ENCODE measurements around the gene BCAT1. TPM values are rescaled to one million over a fixed set of nuclear protein-coding genes. Genes with fewer than 3 reads are reported as not detected.
"Not testable (repeated sequence)": the region's sequence is repeated elsewhere in the genome, so short reads cannot be mapped to it uniquely, and the experiment has no call there.

BCAT1 gene
- total RNA-seq, 2 donors from 2014 or later: 4.2 to 7.4 TPM

- Histone ChIP-seq H3K27me3 (no peaks in the 10 kb centered on the region), H3K9me3 (no peaks in the 10 kb centered on the region), H3K36me3 (no peaks in the 10 kb centered on the region), H3K4me3 (no peak overlapping the region), H3K27ac (no peak overlapping the region), H3K4me1 (no peaks in the 10 kb centered on the region), H3K9ac (ENCODE audit: low read depth in 2 of 2, low read length in 2 of 2) (no peak overlapping the region)
- no peak for TF ChIP-seq CTCF (IDR thresholded peaks at IDR 0.05)
- intact Hi-C loops (cut with DNase I): no loop called here
- no peak for DNase-seq
These were observed 96.5 kb downstream of the BCAT1 start for GRCh38 chr12:24852420-24852819.

GRCh38 chr12:24851883-24852282 is 97.0 kb downstream of the BCAT1 start:
- H3K9ac ChIP-seq (ENCODE audit: low read depth in 2 of 2, low read length in 2 of 2); H3K9me3 ChIP-seq; DNase-seq; H3K4me3 ChIP-seq; H3K36me3 ChIP-seq; H3K27me3 ChIP-seq; H3K27ac ChIP-seq; H3K4me1 ChIP-seq; intact Hi-C loops (cut with DNase I): not testable (repeated sequence)

- H3K36me3 ChIP-seq: no peaks in the 10 kb centered on the region
- no peak for TF ChIP-seq CTCF (IDR thresholded peaks at IDR 0.05)
- H3K4me3 ChIP-seq: no peak overlapping the region
- no peak for DNase-seq
- intact Hi-C loops (cut with DNase I): no loop called here
- no peak overlapping the region for H3K9ac ChIP-seq (ENCODE audit: low read depth in 2 of 2, low read length in 2 of 2)
- no peak overlapping the region for H3K27ac ChIP-seq
- no peaks in the 10 kb centered on the region for H3K9me3 ChIP-seq
- H3K27me3 ChIP-seq: no peaks in the 10 kb centered on the region
- H3K4me1 ChIP-seq: no peaks in the 10 kb centered on the region
These were observed 97.6 kb downstream of the BCAT1 start for GRCh38 chr12:24851341-24851740.

- no peak for TF ChIP-seq CTCF (IDR thresholded peaks at IDR 0.05)
- Histone ChIP-seq H3K4me1 (no peaks in the 10 kb centered on the region), H3K27ac (no peak overlapping the region), H3K36me3 (no peaks in the 10 kb centered on the region), H3K4me3 (no peak overlapping the region), H3K9me3 (no peaks in the 10 kb centered on the region), H3K27me3 (no peaks in the 10 kb centered on the region), H3K9ac (ENCODE audit: low read depth in 2 of 2, low read length in 2 of 2) (no peak overlapping the region)
- DNase-seq: no peak
- intact Hi-C loops (cut with DNase I): no loop called here
These were observed 98.4 kb downstream of the BCAT1 start for GRCh38 chr12:24850496-24850895.

GRCh38 chr12:24848941-24849477 is 99.9 kb downstream of the BCAT1 start:
- H3K27ac ChIP-seq: no peak overlapping the region
- no peaks in the 10 kb centered on the region for H3K9me3 ChIP-seq
- H3K36me3 ChIP-seq: no peaks in the 10 kb centered on the region
- no peak for DNase-seq
- no peak for TF ChIP-seq CTCF (IDR thresholded peaks at IDR 0.05)
- H3K4me3 ChIP-seq: no peak overlapping the region
- no peak overlapping the region for H3K9ac ChIP-seq (ENCODE audit: low read depth in 2 of 2, low read length in 2 of 2)
- H3K4me1 ChIP-seq: no peaks in the 10 kb centered on the region
- no peaks in the 10 kb centered on the region for H3K27me3 ChIP-seq
- intact Hi-C loops (cut with DNase I): no loop called here

- H3K9ac ChIP-seq (ENCODE audit: low read depth in 2 of 2, low read length in 2 of 2): no peak overlapping the region
- DNase-seq: no peak
- H3K36me3 ChIP-seq: no peaks in the 10 kb centered on the region
- no peaks in the 10 kb centered on the region for H3K27me3 ChIP-seq
- no peak for TF ChIP-seq CTCF (IDR thresholded peaks at IDR 0.05)
- no peak overlapping the region for H3K27ac ChIP-seq
- H3K9me3 ChIP-seq: no peaks in the 10 kb centered on the region
- no peaks in the 10 kb centered on the region for H3K4me1 ChIP-seq
- intact Hi-C loops (cut with DNase I): no loop called here
- H3K4me3 ChIP-seq: no peak overlapping the region
These were observed 102.2 kb downstream of the BCAT1 start for GRCh38 chr12:24846689-24847088.

Data from colonic mucosa (tissue), 4 donors.